HTERT RPE-1 (cell line): ENCODE results near the gene SETDB2.

ENCODE experiments used
- in situ Hi-C: fragments of 300-500 bp; cut with MboI; formaldehyde crosslinking; loops from 4 replicates; pipeline ENCODE4 v1.14.3; 2020; ENCODE audit warnings: low sequenced_read_pairs

SETDB2 gene, protein sequence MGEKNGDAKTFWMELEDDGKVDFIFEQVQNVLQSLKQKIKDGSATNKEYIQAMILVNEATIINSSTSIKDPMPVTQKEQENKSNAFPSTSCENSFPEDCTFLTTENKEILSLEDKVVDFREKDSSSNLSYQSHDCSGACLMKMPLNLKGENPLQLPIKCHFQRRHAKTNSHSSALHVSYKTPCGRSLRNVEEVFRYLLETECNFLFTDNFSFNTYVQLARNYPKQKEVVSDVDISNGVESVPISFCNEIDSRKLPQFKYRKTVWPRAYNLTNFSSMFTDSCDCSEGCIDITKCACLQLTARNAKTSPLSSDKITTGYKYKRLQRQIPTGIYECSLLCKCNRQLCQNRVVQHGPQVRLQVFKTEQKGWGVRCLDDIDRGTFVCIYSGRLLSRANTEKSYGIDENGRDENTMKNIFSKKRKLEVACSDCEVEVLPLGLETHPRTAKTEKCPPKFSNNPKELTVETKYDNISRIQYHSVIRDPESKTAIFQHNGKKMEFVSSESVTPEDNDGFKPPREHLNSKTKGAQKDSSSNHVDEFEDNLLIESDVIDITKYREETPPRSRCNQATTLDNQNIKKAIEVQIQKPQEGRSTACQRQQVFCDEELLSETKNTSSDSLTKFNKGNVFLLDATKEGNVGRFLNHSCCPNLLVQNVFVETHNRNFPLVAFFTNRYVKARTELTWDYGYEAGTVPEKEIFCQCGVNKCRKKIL

DNA sequence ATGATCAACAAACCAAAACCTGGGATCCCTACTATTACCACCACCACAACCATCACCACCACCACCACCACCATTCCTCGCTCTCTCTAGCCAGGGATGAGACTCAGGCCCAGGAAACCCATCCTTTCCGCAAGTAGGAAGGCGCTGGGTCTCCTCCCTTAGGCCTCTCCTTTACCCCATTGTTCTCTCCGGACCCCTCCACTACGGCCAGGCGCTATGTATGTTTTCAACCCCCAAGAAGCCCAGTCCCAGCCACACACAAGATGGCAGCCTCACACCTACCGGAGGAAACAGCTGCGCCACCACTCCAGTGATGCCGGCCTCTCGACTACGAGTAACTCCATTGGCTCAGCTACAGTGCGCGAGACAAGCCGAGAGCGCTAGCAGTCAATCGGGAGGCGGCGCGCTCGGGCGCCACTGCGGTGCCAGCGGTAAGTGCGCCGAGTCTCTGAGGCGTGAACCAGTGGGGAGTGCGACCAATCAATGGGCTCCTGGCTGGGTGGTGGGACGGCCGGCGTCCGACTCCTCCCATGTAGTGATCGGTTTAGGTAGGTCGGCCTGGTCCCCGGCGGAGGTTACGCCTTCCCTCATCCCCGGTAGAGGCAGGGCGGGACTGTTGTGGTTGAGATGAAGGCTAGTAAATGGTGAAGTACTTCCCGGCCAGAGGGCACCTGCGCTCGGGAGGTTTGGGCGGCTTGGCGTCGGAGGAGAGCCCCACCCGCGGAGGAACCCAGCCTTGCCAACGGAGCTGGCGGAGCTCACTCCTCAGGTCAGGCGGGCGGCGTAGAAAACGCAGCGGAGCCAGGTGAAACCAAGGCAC, at the start of gene SETDB2, which contains the start of gene CAB39L:
TSS of gene SETDB2 (plus strand) at position 571 of the 820 bp plus-strand sequence. CDS start 7,620 bp downstream, outside the sequence.
TSS of gene CAB39L (minus strand) at position 361 of the 820 bp plus-strand sequence. CDS start 61,154 bp downstream, outside the sequence.
- in situ Hi-C loops: no loop called here

GRCh38 chr13:49395451-49395865, 48.6 kb upstream of the SETDB2 start:
- in situ Hi-C loops: no loop called here

DNA sequence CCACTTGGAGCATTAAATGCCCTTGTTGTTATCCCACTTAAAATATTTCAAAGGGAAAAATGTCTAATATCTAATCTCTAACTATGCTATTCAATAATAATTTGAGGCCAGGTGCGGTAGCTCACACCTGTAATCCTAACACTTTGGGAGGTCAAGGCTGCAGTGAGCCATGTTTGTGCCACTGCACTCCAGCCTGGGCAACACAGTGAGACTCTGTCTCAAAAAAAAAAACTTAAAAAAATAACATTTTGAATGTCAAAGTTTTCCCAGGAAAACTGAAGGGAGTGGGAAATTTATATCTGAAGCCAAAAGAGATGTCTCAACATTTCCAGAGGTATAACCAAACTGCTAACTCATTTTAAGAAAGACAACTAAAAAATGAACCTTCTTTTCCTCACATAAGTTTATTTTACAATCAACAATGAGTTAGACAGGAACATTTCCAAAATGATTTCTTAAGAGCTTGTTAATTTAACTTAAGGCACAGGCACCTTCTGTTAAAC, 48.1 kb upstream of the SETDB2 start:
- in situ Hi-C loops: no loop called here

DNA sequence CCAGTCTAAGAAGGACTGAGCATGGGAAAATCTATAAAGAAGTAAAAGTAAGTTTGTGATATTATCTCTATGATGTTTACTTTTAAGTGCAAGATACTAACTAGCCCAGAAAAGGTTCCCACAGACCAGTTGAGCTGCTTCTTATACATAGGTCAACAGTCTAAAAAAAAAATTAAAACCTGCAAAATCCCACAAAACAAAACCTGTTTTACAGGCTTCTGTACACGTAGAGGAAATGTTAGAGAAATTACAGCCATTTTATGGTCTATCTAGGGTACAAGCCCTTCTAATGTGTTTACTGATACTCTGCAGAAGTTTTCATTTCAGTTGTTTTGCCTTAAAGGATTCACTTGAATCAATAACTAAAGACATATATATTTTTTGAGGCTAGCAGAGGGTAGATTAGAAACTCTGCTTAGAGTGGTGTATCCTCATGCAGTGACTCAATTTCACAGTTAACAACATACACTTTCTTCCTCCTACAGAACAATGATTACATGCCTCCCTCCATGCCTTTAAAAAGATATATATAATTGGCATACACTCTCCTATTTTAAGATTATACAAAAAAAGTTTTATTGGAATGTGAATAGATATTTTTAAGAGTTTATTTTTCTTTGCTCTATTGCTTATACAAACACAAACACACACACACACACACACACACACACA, 44.1 kb upstream of the SETDB2 start:
- in situ Hi-C loops: no loop called here

- in situ Hi-C loops: no loop called here
Observed at GRCh38 chr13:49400755-49401659, 43.1 kb upstream of the SETDB2 start.

DNA sequence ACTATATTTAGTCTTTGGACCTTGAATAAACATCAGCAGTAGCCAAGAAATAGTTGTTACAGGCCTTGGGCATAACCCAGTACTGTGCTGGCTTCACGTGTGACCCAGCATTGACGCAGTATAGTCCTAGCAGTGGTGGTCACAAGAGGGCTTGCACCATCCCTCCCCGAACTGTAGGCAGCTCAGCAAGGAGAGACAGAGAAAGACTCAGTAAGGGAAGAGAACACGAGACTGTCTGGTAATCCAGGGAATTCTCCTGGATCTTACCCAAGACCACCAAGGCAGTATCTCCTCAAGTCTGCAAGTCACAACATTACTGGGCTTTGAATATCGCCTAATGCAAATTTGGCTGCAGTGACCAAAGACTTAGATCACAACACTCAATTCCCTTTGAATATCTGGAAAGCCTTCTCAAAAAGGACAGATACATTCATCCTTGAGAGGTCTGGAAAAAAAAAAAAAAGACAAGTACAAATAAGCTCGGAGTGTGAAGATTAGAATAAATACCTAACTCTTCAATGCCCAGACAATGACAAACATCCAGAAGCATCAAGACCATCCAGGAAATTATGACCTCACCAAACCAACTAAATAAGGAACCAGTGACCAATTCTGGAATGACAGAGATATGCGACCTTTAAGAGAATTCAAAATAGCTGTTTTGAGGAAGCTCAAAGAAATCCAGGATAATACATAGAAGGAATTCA, 39.9 kb upstream of the SETDB2 start:
- in situ Hi-C loops: no loop called here

- in situ Hi-C loops: no loop called here
Observed at GRCh38 chr13:49404703-49405020, 39.4 kb upstream of the SETDB2 start.

DNA sequence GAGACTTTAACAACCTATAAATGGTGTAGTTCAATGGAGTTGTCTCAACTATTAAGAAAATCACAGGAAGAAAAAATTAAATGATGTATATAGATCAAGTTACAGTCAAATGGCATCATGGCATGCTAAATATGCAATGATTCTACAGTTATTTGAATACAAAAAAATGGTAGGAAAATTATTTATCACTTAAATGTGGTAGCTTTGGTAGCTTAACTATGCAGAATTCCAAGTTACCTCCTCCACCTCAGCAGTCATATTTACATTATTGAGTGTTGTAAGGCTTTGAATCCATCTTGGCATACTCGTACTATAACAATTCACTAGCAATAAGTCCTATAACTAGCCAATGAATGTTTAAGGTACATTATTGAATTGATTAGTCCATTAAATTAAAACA, 37.0 kb upstream of the SETDB2 start:
- in situ Hi-C loops: no loop called here

DNA sequence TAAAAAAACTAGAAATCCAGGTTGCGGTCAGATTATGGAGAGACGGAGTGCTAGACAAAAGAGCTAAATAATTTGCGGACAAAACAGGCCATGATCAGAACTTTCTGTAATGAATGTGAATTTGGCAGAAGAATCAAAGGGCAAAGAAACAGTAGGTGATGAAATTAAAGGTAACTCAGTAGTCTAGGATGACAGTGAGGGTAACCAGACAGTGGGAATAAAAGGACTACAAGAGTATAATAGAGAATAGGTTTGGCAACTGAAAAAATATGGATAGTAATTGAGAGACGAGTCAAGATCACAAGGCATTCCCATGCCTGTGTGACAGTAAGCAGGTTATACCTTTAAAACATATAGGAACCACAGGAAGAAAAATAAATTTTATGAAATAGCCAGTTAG, 36.1 kb upstream of the SETDB2 start:
- in situ Hi-C loops: no loop called here

GRCh38 chr13:49409008-49409407, 35.1 kb upstream of the SETDB2 start:
- in situ Hi-C loops: no loop called here

GRCh38 chr13:49410006-49410405, 34.1 kb upstream of the SETDB2 start:
- in situ Hi-C loops: no loop called here

DNA sequence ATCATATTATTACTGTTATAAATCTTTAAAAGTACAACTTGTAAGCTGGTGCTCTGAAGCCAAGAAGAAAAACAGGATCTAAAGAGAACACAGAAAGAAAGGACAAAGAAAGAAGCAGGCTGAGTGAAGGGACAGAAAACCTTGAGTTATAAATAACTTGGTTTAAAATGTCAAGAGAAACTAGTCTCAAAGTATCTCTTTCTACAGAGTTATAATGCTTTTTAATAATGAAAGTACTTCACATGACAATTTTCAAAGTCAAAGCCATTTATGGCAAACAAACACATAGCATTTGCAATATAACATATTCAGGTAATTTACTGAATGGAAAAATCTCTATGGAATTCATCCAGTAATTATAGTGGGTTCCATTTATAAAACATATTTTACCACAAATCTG, 33.6 kb upstream of the SETDB2 start:
- in situ Hi-C loops: no loop called here

DNA sequence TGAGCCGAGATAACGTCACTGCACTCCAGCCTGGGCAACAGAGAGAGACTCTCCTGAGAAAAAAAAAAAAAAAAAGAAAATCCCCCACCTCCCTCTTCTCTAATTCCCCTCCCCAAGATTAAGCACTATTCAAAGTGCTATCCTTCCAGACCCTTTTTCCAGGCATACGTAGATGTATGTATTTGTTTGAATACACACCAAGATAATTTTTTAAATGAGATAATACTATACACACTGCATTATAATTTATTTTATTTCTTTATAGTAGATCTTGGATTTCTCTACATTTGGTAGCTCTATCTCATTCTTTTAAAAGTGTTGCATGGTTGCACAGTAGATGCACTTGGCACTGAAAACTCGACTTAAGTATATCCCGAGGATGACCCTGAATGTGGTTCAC, 32.7 kb upstream of the SETDB2 start:
- in situ Hi-C loops: no loop called here

- in situ Hi-C loops: no loop called here
Observed at GRCh38 chr13:49412749-49413148, 31.3 kb upstream of the SETDB2 start.

GRCh38 chr13:49417161-49417560, 26.9 kb upstream of the SETDB2 start:
- in situ Hi-C loops: no loop called here

DNA sequence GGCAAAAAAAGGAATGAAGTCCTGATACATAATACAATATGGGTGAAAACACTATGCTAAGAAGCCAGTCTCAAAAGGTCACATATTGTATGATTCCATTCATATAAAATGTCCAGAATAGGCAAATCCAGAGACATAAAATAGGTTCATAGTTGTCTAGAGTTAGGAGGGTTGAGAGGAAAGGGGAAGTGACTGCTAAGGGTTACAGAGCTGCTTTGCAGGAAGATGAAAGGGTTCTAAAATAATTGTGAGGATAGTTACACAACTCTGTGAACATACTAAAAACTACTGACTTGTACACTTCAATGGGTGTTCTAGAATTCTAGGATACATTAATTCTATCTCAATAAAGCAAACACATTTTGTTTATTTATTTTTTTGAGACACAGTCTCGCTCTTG, 25.9 kb upstream of the SETDB2 start:
- in situ Hi-C loops: no loop called here

- in situ Hi-C loops: no loop called here
Observed at GRCh38 chr13:49419276-49419675, 24.8 kb upstream of the SETDB2 start.

DNA sequence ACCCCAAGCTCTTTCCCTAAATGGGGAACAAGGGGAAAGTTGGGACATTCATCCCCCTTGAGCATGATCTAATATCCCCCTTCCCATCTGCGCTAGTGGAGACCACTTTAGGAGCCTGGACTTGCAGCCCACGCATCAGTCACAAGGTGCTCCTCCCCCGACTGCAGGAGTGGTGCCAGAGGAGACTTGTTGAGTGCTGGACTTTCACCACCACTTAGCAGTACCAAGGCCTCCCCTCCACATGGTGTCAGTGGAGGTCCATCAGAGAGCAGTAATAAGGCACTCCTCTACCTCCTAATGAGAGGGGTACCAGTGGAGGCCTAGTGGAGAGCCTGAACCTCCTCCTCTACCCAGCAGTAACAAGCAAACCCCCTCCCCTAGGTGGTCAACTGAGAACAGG, 22.7 kb upstream of the SETDB2 start:
- in situ Hi-C loops: no loop called here

DNA sequence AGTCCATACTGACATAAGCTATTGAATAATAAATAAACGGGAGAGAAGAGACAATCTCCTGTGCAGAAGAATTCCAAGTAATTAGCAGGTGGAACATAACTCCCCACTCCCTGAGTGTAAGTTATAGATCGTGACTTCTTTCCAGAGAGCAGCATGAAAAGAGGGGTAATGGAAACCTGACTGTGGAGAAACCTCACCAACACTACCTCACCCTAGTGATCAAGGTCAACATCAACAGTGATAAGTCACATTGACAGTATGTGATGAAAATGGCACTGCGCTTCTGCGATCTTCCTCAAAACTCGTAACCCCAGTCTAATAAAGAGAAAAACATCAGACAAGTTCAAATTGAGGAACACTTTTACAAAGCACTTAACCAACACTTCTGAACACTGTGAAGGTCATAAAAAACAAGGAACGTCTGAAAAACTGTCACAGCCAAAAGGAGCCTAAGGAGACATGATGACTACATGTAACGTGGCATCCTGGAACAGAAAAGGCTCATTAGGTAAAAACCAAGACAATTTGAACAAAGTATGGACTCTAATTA, 20.0 kb upstream of the SETDB2 start:
- in situ Hi-C loops: no loop called here
